Uterus (tissue), 2 donors: ENCODE data around the gene MAP3K19.

ENCODE experiments used
- CTCF ChIP-seq, 4 experiments: fragments of 200-600 bp in 2 of 4; fragments of 450-650 bp in 2 of 4; sonication (generic) in 2 of 4; IDR thresholded peaks; one replicate each; pipeline ENCODE4 v1.5.1; 2016 to 2019; ENCODE audit warnings: antibody characterized with exemption in 4 of 4, mild to moderate bottlenecking in 2 of 4, moderate library complexity in 1 of 4
- POLR2A ChIP-seq, 2 donors: fragments of 450-650 bp; IDR thresholded peaks; one replicate each; pipeline ENCODE4 v1.6.1; 2016; ENCODE audit warnings: antibody characterized with exemption in 2 of 2, mild to moderate bottlenecking in 1 of 2, moderate library complexity in 1 of 2

- TF ChIP-seq CTCF (IDR thresholded peaks at IDR 0.05) (no peak), POLR2A (IDR thresholded peaks at IDR 0.05) (no peak)
Measured at GRCh38 chr2:134976074-134976702, 71.1 kb downstream of the MAP3K19 start.
